H1 (cell line): ENCODE data around the gene SERINC4. TPM values are rescaled to one million over a fixed set of nuclear protein-coding genes. Genes with fewer than 3 reads are reported as not detected.

Source experiments
- CHD2 ChIP-seq: IDR thresholded peaks from 2 replicates; pipeline ENCODE4 v1.6.1; 2012; ENCODE audit warnings: low read length, improper control_type of control experiment
- CHD7 ChIP-seq: fragments of 300-600 bp; sonication (generic); IDR thresholded peaks from 2 replicates; pipeline ENCODE4 v1.7.1; 2012; ENCODE audit warnings: low read length, moderate library complexity, mild to moderate bottlenecking, inconsistent platforms; ENCODE audit not compliant: insufficient replicate concordance
- CREB1 ChIP-seq: IDR thresholded peaks from 2 replicates; pipeline ENCODE4 v1.6.1; 2012; ENCODE audit warnings: inconsistent platforms
- EP300 ChIP-seq, 2 experiments: IDR thresholded peaks; 1 replicate in 1 of 2; 2 replicates in 1 of 2; pipeline ENCODE4 v1.6.1; 2011 to 2012; ENCODE audit warnings: low read depth in 2 of 2, low read length in 2 of 2, mild to moderate bottlenecking in 2 of 2, borderline replicate concordance in 1 of 2, inconsistent platforms in 1 of 2, moderate library complexity in 1 of 2
- POLR2AphosphoS5 ChIP-seq: IDR thresholded peaks from 2 replicates; pipeline ENCODE4 v1.6.1; 2011; ENCODE audit warnings: low read depth, low read length
- POU5F1 ChIP-seq: IDR thresholded peaks from 2 replicates; pipeline ENCODE4 v1.6.1; 2011; ENCODE audit warnings: low read depth, mild to moderate bottlenecking, low read length, moderate library complexity
- RXRA ChIP-seq: IDR thresholded peaks from 2 replicates; pipeline ENCODE4 v1.6.1; 2011; ENCODE audit warnings: low read depth, mild to moderate bottlenecking, low read length, moderate library complexity; ENCODE audit not compliant: insufficient read depth
- SP4 ChIP-seq: IDR thresholded peaks from 2 replicates; pipeline ENCODE4 v1.6.1; 2012; ENCODE audit warnings: low read length, inconsistent platforms
- USF2 ChIP-seq: IDR thresholded peaks from 2 replicates; pipeline ENCODE4 v1.6.1; 2011; ENCODE audit warnings: low read length, improper control_type of control experiment
- polyA plus RNA-seq, 7 experiments: library from polyadenylated mRNA; depleted of rRNA in 3 of 7; stranded (reverse) in 5 of 7; unstranded in 2 of 7; fragments of >200 nt in 5 of 7; fragments of 200-250 nt in 2 of 7; gene quantifications; 1 replicate in 5 of 7; 2 replicates in 1 of 7; 4 replicates in 1 of 7; pipeline versions ENCODE4 v1.2.1 to v1.2.3, GENCODE V29; 2011 to 2013; ENCODE audit warnings: missing spikeins in 2 of 7, mixed read lengths in 2 of 7
- total RNA-seq: library from RNA; stranded (reverse); fragmentation: NEBNext Ultra II Directional; extraction: Animal tissue kit (Norgen Biotek cat#: 25700); gene quantifications from 2 replicates; pipeline ENCODE4 v1.2.1, GENCODE V29; 2021

Gene SERINC4
- total and polyA plus RNA-seq, 2 of the 8 experiments (the other 6 are each of a cell fraction or from before 2014, with no cell fraction given): 0.08 TPM; not detected in 1

- TF ChIP-seq CHD7 (no peak), POLR2AphosphoS5 (peak; percentile 93), CHD2 (no peak), USF2 (no peak), EP300 (IDR thresholded peaks at IDR 0.05; ENCODE audit: borderline replicate concordance in 1 of 2, low read depth in 2 of 2, low read length in 2 of 2) (no peak), POU5F1 (no peak), CREB1 (peak; percentile 89), SP4 (no peak), RXRA (no peak)
Measured at GRCh38 chr15:43824302-43825246, 24.6 kb upstream of the SERINC4 start, which contains the start of gene MFAP1 (continued).
